ENCODE measurements around the gene PSMD5. TPM values are rescaled to one million over a fixed set of nuclear protein-coding genes. Genes with fewer than 3 reads are reported as not detected.

Gene PSMD5
- total RNA-seq, 1 donor, result 49.4 TPM

DNA sequence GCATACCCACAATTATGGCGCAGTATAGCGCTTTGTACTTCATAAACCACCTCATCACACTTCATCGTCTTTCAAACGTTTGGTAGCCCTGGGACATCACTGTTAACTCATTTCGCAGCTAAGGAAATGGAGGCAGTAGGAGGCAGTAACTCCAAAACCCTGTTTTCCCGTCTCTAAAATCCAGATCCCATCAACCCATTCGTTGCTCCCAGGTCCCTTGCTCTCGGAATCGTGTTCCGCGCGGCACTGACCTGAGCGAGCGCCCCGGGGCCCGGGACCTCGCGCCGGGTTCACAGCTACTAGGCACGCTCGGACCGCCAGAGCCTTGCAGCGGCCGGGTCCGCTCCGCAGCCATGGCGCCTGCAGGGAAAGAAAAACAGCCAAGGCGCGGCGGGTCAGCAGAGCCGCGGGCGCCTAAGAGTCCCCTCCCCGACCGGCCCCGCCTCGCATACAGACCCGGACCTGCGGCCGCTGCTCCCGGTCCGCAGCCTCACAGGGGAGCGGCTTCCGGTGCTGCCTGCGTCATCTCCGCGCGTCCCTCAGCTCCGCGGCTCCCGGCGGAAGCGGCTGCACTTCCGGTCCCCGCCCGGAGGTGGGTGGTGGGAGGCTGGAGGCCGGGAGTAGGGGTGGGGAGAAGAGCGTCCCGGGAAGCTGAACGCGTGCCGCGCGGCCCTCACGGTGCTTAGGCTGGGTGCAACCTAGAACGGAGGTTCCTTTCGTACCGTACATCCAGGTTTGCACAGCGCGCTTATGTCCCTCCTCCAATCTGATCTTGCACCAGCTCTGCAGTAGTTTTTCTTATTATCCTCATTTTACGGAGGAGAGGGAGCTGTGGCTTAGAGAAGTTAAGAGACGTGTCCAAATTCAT lies 49.6 kb downstream of the PSMD5 start, which contains the start of gene FBXW2:
Gene FBXW2 (minus strand): TSS at position 519 of the 868 bp plus-strand sequence. CDS start 5,158 bp downstream, outside the sequence.
- TF ChIP-seq, protein P1, sequence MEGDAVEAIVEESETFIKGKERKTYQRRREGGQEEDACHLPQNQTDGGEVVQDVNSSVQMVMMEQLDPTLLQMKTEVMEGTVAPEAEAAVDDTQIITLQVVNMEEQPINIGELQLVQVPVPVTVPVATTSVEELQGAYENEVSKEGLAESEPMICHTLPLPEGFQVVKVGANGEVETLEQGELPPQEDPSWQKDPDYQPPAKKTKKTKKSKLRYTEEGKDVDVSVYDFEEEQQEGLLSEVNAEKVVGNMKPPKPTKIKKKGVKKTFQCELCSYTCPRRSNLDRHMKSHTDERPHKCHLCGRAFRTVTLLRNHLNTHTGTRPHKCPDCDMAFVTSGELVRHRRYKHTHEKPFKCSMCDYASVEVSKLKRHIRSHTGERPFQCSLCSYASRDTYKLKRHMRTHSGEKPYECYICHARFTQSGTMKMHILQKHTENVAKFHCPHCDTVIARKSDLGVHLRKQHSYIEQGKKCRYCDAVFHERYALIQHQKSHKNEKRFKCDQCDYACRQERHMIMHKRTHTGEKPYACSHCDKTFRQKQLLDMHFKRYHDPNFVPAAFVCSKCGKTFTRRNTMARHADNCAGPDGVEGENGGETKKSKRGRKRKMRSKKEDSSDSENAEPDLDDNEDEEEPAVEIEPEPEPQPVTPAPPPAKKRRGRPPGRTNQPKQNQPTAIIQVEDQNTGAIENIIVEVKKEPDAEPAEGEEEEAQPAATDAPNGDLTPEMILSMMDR (IDR thresholded peaks at IDR 0.05; ENCODE audit: insufficient read depth, low read length), result no peak

DNA sequence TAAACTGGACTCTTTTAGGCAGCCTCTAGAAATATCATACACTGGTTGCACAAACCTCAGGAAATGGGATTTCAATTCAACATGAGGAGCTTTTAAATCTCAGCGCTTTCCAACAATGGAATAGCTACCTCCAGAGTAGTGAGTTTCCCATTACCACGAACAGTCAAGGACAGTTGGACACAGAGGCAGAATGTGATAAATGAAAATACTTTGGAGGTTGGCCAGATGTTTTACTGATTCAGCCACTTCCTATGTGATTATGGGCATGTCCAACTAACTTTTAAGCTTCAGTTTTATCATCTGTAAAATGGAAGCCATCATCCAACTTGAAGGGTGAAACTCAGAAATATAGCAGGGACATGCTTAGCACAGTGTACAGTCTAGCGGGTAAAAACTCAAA lies 51.6 kb downstream of the PSMD5 start:
- DNase-seq (ENCODE audit: low read depth), result peak; percentile 20
- no peak overlapping the region for H3K4me3 ChIP-seq (ENCODE audit: low read depth, low read length)

More for the DNA sequence above, 49.6 kb downstream of the PSMD5 start, which contains the start of gene FBXW2:
- peak; percentile 86 for DNase-seq (ENCODE audit: low read depth)
- peak within 1 kb of the TSS; percentile 97 for H3K4me3 ChIP-seq (ENCODE audit: low read depth, low read length)

DNA sequence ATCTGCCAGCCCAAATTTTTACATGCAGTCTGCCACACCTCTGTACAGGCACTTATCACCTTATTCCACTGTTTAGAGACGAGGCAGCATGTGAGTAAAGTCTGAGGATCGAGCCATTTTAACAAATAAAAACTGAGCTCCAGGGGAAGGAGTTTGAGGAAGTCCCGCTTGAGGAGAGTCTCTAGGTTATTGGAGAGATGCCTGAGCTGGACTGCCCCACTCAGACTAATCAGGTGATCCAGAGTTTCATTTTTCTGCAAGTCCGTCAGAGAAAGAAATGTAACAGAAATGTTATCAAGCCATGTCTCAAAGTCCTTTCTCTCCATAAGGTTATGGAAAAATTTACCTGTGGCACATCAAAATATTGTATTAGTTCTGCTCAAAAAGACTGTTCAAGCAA lies 54.8 kb downstream of the PSMD5 start:
- no peak overlapping the region for H3K4me3 ChIP-seq (ENCODE audit: low read depth, low read length)
- DNase-seq (ENCODE audit: low read depth), result no peak
- TF ChIP-seq, protein P1 (IDR thresholded peaks at IDR 0.05; ENCODE audit: insufficient read depth, low read length), result no peak

More for the DNA sequence above, 51.6 kb downstream of the PSMD5 start:
- TF ChIP-seq, protein P1 (IDR thresholded peaks at IDR 0.05; ENCODE audit: insufficient read depth, low read length), result no peak

DNA sequence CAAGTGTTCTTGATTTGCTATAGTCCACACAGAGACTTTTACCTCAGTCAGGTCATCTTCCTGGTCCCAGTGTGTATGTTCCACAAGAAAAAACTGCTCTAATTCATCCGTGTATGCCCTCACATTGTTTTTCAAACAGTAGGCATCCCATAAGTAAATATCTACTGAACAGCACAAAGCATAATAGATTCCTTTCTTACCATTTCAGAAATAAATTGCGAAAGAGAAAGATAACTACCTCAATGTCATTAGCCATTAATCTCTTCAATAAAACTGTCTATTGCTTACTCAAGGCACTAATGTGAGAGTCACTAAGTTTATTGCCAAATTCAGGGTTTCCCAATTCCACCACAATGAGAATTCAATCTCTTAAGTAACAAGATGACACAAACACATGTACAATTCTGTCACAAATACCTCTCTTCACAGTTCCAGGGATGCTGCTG lies 59.1 kb downstream of the PSMD5 start:
- peak; percentile 62 for DNase-seq (ENCODE audit: low read depth)
- H3K4me3 ChIP-seq (ENCODE audit: low read depth, low read length), result no peak overlapping the region
- TF ChIP-seq, protein P1 (IDR thresholded peaks at IDR 0.05; ENCODE audit: insufficient read depth, low read length), result no peak

DNA sequence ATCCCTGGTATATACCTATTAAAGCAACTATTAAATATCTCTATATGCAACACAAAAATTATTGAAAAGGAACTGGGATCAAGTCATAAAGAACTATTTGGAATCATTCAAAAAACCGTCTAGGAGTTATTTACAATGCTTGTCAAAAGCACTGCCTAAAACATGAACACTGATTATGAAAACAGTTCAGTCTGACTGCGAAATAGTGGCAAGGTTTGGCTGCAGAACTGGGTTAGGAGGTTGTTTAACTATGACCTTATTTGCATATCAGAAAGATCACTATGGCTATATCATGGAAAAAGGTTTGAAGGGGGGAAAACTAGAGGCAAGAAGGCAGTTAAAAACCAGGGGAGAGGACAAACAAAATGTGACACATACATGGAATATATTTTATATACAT lies 61.5 kb downstream of the PSMD5 start:
- DNase-seq (ENCODE audit: low read depth), result no peak
- no peak overlapping the region for H3K4me3 ChIP-seq (ENCODE audit: low read depth, low read length)
- TF ChIP-seq, protein P1 (IDR thresholded peaks at IDR 0.05; ENCODE audit: insufficient read depth, low read length), result no peak

DNA sequence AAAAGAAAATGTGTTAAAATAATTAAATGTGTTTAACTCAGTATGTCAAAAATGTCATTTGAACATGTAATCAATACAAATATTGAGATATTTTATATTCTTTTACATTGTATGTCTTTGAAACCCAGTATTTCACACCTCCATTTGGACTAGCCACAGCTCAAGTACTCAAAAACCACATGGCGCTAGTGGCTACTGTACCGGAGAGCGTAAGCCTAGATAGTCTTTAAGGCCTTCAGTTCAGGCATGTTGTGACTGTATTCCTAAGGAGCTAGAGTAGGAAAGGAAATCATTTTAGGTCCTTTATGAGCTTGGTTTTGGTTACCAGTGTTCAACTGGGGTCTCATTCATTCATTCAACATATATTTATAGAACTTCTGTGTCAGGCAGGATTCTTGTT lies 62.4 kb downstream of the PSMD5 start:
- TF ChIP-seq, protein P1 (IDR thresholded peaks at IDR 0.05; ENCODE audit: insufficient read depth, low read length), result no peak
- DNase-seq (ENCODE audit: low read depth), result no peak
- no peak overlapping the region for H3K4me3 ChIP-seq (ENCODE audit: low read depth, low read length)

Measured in fibroblast of the aortic adventitia (primary cell).